ENCODE data around the gene EMC1.

- no peak for TF ChIP-seq CTCF (conservative IDR thresholded peaks at IDR 0.05 in 1 of 2, IDR thresholded peaks at IDR 0.05 in 1 of 2; ENCODE audit: low read depth in 1 of 2, low read length in 2 of 2)
- TF ChIP-seq EZH2 (IDR thresholded peaks at IDR 0.05; ENCODE audit: low read length, missing control alignments): no peak
Measured at GRCh38 chr1:19212167-19212566, 39.2 kb downstream of the EMC1 start.
